Peyer's patch (tissue), 4 donors: ENCODE results near the gene USP53. TPM values are rescaled to one million over a fixed set of nuclear protein-coding genes. Genes with fewer than 3 reads are reported as not detected.
"Not testable (repeated sequence)": the region's sequence is repeated elsewhere in the genome, so short reads cannot be mapped to it uniquely, and the experiment has no call there.

Experiments
- DNase-seq, 3 donors: peaks; one replicate each; pipeline ENCODE4 v3.0.0-alpha.2; 2017 to 2019
- H3K27ac ChIP-seq, 4 donors: fragments of 200-600 bp; sonication (generic); one replicate each; pipeline ENCODE4 v1.5.1; 2016 to 2019
- H3K27me3 ChIP-seq, 2 donors: fragments of 200-600 bp; sonication (generic); one replicate each; pipeline ENCODE4 v1.5.1; 2019
- H3K36me3 ChIP-seq, 3 donors: fragments of 200-600 bp; sonication (generic); one replicate each; pipeline ENCODE4 v1.5.1; 2016 to 2019
- H3K4me1 ChIP-seq, 4 donors: fragments of 200-600 bp; sonication (generic); one replicate each; pipeline ENCODE4 v1.5.1; 2016 to 2019
- H3K4me3 ChIP-seq, 4 donors: fragments of 200-600 bp; sonication (generic); 1 replicate in 3 of 4; 2 replicates in 1 of 4; pipeline ENCODE4 v1.5.1; 2016 to 2019; ENCODE audit warnings: mild to moderate bottlenecking in 1 of 4
- H3K9me3 ChIP-seq, 4 donors: fragments of 200-600 bp; sonication (generic); one replicate each; pipeline ENCODE4 v1.5.1; 2016 to 2019; ENCODE audit warnings: mild to moderate bottlenecking in 1 of 4
- POLR2A ChIP-seq, 2 donors: fragments of 450-650 bp; IDR thresholded peaks; one replicate each; pipeline ENCODE4 v1.5.1; 2017; ENCODE audit warnings: antibody characterized with exemption in 2 of 2, mild to moderate bottlenecking in 2 of 2, moderate library complexity in 2 of 2
- total RNA-seq, 4 donors: library from RNA; depleted of rRNA; stranded (reverse); fragments of >200 nt; gene quantifications; one replicate each; pipeline ENCODE4 v1.1.0, GENCODE V29; 2016
- TF ChIP-seq, protein P1 (sequence below), 6 experiments: fragments of 450-650 bp in 4 of 6; fragments of 200-600 bp in 2 of 6; sonication (generic) in 1 of 6; IDR thresholded peaks; one replicate each; pipeline ENCODE4 v1.5.1; 2017 to 2019; ENCODE audit warnings: antibody characterized with exemption in 6 of 6, mild to moderate bottlenecking in 3 of 6, moderate library complexity in 1 of 6

USP53 gene
- total RNA-seq, 4 donors from 2014 or later = 41.5 to 75.1 (median 59.3) TPM

DNA sequence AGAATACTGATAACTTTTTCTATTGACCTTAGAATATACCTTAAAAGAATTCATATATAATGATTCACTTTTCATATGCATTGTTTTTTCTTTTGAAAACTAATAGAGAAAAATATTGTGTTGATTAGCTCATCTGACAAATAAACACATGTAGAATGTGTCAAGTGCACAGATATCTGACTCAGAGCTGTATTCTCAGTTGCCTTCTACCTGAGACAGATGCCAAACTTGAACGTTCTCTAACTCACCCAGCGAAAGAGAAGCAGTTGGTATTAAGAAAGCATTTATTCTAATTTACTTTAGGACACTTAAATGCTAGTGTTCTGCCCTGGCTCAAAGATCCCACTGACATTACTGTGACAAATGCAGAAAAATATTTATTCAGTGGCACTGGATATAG lies 28.1 kb downstream of the USP53 start:
- DNase-seq = no peak
- H3K4me3 ChIP-seq = no peak overlapping the region
- H3K4me1 ChIP-seq = no peaks in the 10 kb centered on the region
- no peaks in the 10 kb centered on the region for H3K27me3 ChIP-seq
- H3K36me3 ChIP-seq = peaks cover 0 to 21% (median 0%) of the 10 kb centered on the region in 3 donors
- no peaks in the 10 kb centered on the region for H3K9me3 ChIP-seq
- H3K27ac ChIP-seq = no peak overlapping the region
- no peak for TF ChIP-seq POLR2A (IDR thresholded peaks at IDR 0.05)
- TF ChIP-seq, protein P1, sequence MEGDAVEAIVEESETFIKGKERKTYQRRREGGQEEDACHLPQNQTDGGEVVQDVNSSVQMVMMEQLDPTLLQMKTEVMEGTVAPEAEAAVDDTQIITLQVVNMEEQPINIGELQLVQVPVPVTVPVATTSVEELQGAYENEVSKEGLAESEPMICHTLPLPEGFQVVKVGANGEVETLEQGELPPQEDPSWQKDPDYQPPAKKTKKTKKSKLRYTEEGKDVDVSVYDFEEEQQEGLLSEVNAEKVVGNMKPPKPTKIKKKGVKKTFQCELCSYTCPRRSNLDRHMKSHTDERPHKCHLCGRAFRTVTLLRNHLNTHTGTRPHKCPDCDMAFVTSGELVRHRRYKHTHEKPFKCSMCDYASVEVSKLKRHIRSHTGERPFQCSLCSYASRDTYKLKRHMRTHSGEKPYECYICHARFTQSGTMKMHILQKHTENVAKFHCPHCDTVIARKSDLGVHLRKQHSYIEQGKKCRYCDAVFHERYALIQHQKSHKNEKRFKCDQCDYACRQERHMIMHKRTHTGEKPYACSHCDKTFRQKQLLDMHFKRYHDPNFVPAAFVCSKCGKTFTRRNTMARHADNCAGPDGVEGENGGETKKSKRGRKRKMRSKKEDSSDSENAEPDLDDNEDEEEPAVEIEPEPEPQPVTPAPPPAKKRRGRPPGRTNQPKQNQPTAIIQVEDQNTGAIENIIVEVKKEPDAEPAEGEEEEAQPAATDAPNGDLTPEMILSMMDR (IDR thresholded peaks at IDR 0.05) = no peak

DNA sequence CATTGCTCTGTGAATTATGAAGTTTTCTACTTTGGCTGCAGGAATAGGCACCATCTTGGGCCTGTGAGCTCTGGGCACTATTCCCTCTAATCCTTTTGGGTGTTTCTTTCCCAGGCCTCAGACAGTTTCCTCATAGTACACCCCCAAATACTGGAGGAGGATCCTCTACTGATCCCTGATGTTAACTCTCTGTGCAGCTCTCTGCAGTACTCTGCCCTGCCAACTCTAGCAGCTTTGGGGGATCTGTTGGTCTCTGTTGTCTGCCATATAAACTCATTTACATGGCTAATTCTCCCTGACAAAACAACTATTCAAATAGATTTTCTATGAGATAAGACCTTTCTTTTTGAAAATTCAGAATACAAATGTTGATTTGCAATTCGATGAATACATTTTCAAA lies 29.9 kb downstream of the USP53 start:
- Histone ChIP-seq H3K27ac (no peak overlapping the region), H3K9me3 (no peaks in the 10 kb centered on the region), H3K4me3 (no peak overlapping the region), H3K4me1 (no peaks in the 10 kb centered on the region), H3K27me3 (no peaks in the 10 kb centered on the region), H3K36me3 (peaks cover 0 to 19% (median 0%) of the 10 kb centered on the region in 3 donors)
- no peak for TF ChIP-seq POLR2A (IDR thresholded peaks at IDR 0.05)
- TF ChIP-seq, protein P1 (IDR thresholded peaks at IDR 0.05) = no peak
- DNase-seq = no peak

DNA sequence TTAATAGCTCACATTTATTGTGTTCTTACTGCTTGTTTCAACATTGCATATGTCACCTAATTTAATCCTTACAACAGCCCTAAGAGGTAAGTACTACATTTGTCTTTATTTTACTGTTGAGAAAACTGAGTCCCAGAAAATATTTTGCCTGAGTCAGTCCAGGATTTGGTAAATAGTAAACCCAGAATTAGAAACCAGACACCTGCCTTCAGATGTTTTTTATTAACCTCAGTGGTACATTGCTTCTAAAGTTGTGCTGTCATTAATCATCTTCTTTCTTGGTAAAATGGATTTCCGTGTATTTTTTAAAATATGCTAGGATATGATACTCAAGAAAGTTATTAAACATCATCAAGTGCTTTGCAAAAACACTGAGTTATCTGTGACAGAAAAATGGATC lies 31.4 kb downstream of the USP53 start:
- TF ChIP-seq, protein P1 (IDR thresholded peaks at IDR 0.05) = no peak
- TF ChIP-seq POLR2A (IDR thresholded peaks at IDR 0.05) = no peak
- H3K36me3 ChIP-seq = peaks cover 0 to 24% (median 0%) of the 10 kb centered on the region in 3 donors
- no peak for DNase-seq
- no peaks in the 10 kb centered on the region for H3K4me1 ChIP-seq
- no peaks in the 10 kb centered on the region for H3K27me3 ChIP-seq
- no peak overlapping the region for H3K4me3 ChIP-seq
- H3K27ac ChIP-seq = no peak overlapping the region
- H3K9me3 ChIP-seq = no peaks in the 10 kb centered on the region

DNA sequence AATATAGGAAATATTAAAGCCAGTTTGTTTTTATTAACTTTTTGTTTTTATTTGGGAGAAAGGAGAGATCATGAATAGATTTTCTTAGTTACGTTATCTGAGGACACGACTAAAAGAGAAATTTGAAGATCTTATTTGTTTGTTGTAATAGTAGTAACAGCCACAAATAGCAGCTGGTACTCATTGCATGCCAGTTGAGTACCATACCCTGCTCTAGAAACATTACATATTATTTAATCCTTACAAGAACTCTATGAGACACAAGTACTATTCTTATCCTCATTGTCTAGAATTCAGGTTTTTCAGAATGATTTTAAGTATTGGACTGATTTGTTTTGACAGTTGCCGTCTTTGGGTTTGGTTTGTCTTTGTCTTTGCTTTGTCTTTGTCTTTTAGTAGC lies 31.8 kb downstream of the USP53 start:
- peaks cover 0 to 28% (median 0%) of the 10 kb centered on the region in 3 donors for H3K36me3 ChIP-seq
- no peak for DNase-seq
- TF ChIP-seq, protein P1 (IDR thresholded peaks at IDR 0.05) = no peak
- TF ChIP-seq POLR2A (IDR thresholded peaks at IDR 0.05) = no peak
- no peaks in the 10 kb centered on the region for H3K9me3 ChIP-seq
- no peaks in the 10 kb centered on the region for H3K27me3 ChIP-seq
- no peaks in the 10 kb centered on the region for H3K4me1 ChIP-seq
- no peak overlapping the region for H3K4me3 ChIP-seq
- no peak overlapping the region for H3K27ac ChIP-seq

DNA sequence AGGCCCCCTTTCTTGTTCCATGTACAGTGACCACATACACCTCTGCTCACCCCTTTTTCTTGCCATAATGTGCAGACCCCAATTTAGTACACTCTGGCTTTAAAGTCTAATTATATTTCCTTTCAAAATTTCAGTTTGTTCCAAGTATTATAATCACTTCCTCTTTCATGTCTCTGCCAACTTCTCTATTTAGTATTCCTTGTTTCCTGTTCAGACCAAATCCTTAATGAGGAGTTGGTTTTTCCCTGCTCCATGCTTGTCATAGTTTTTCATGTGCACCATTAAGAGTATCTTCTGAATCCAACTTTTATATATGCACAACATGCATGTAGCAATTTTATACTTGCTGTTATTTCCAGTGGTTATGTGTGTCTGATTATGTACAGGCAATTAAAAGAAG lies 32.3 kb downstream of the USP53 start:
- no peak for DNase-seq
- Histone ChIP-seq H3K27me3 (no peaks in the 10 kb centered on the region), H3K27ac (no peak overlapping the region), H3K9me3 (no peaks in the 10 kb centered on the region), H3K4me3 (no peak overlapping the region), H3K4me1 (no peaks in the 10 kb centered on the region), H3K36me3 (peaks cover 0 to 26% (median 0%) of the 10 kb centered on the region in 3 donors)
- no peak for TF ChIP-seq POLR2A (IDR thresholded peaks at IDR 0.05)
- TF ChIP-seq, protein P1 (IDR thresholded peaks at IDR 0.05) = no peak

DNA sequence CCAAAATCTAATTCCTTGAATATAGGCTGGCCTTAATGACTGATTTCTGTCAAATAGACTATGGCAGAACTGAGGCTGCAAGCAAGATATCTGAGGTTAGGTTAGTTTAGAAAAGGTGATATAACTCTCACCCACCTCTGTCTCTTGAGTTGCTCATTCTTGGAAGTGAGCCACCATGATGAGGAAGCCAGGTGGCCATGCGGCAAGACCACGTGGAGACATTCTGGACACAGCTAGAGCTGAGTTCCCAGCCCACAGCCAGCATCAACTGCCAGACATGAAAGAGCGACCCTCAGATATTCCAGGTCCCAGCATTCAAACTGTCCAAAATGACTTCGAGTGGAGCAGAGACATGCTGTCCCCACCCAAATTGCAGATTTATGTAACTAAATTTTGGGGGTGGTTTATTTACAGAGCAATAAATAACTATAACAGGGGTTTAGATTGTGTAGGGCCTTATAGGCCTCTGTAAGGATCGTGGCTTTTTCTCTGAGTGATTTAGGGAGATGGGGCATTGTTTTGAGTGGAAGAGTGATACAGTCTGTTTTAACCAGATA lies 33.7 kb downstream of the USP53 start:
- no peaks in the 10 kb centered on the region for H3K4me1 ChIP-seq
- H3K27ac ChIP-seq = no peak overlapping the region
- no peak overlapping the region for H3K4me3 ChIP-seq
- H3K27me3 ChIP-seq = no peaks in the 10 kb centered on the region
- TF ChIP-seq, protein P1 (IDR thresholded peaks at IDR 0.05) = no peak
- no peak for TF ChIP-seq POLR2A (IDR thresholded peaks at IDR 0.05)
- H3K36me3 ChIP-seq = peaks cover 0 to 40% (median 0%) of the 10 kb centered on the region in 3 donors
- DNase-seq = no peak
- no peaks in the 10 kb centered on the region for H3K9me3 ChIP-seq

DNA sequence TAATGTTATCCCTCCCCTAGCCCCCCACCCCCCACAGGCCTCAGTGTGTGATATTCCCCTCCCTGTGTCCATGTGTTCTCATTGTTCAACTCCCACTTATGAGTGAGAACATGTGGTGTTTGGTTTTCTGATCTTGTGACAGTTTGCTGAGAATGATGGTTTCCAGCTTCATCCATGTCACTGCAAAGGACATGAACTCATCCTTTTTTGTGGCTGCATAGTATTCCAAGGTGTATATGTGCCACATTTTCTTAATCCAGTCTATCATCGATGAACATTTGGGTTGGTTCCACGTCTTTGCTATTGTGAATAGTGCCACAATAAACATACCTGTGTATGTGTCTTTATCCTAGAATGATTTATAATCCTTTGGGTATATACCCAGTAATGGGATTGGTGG lies 38.5 kb downstream of the USP53 start:
- H3K27me3 ChIP-seq, DNase-seq, H3K27ac ChIP-seq, H3K9me3 ChIP-seq, H3K4me1 ChIP-seq, H3K4me3 ChIP-seq: not testable (repeated sequence)
- H3K36me3 ChIP-seq = peaks cover 0 to 73% (median 0%) of the 10 kb centered on the region in 3 donors

DNA sequence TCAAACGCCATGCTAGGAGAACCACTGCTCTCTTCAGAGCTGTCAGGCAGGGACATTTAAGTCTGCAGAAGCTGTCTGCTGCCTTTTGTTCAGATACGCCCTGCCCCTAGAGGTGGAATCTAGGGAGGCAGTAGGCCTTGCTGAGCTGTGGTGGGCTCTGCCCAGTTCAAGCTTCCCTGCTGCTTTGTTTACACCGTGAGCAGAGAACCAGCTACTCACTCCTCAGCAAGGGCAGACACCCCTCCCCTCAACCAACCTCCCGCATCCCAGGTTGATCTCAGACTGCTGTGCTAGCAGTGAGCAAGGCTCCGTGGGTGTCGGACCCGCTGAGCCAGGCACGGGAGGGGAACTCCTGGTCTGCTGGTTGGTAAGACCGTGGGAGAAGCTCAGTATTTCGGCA lies 42.7 kb downstream of the USP53 start:
- H3K9me3 ChIP-seq, H3K4me1 ChIP-seq: not testable (repeated sequence)

More for the DNA sequence above, 42.7 kb downstream of the USP53 start:
- not testable (repeated sequence) for H3K27me3 ChIP-seq, H3K4me3 ChIP-seq, H3K27ac ChIP-seq, DNase-seq
- peaks cover 0 to 85% (median 0%) of the 10 kb centered on the region in 3 donors for H3K36me3 ChIP-seq
